BJ (cell line): ENCODE results near the gene RORC. TPM values are rescaled to one million over a fixed set of nuclear protein-coding genes. Genes with fewer than 3 reads are reported as not detected.

Source experiments
- CTCF ChIA-PET: fragments of 350-600 bp; formaldehyde crosslinking; extraction: SDS; loops from one replicate; lab custom pipeline; 2021; ENCODE audit warnings: antibody characterized with exemption, inconsistent platforms; lab: Yijun Ruan, JAX
- POLR2A ChIA-PET: fragments of 300-600 bp; sonication (Branson Sonifier 250); formaldehyde crosslinking; extraction: SDS; loops from one replicate; lab custom pipeline; 2021; ENCODE audit warnings: antibody characterized with exemption; lab: Charles Lee
- DNase-seq: peaks from one replicate; pipeline ENCODE4 v3.0.0-alpha.2; 2011; ENCODE audit warnings: low read depth
- H3K27me3 ChIP-seq: 2 replicates; pipeline ENCODE4 v1.6.0; 2011; ENCODE audit warnings: low read length; ENCODE audit not compliant: control insufficient read depth, insufficient read depth
- H3K36me3 ChIP-seq: 2 replicates; pipeline ENCODE4 v1.5.1; 2011; ENCODE audit warnings: low read length; ENCODE audit not compliant: control insufficient read depth, insufficient read depth
- H3K4me3 ChIP-seq: 2 replicates; pipeline ENCODE4 v1.5.1; 2011; ENCODE audit warnings: low read depth, mild to moderate bottlenecking, control low read depth, low read length
- polyA plus RNA-seq: library from polyadenylated mRNA; depleted of rRNA; stranded (reverse); fragments of >200 nt; gene quantifications from 2 replicates; pipeline ENCODE4 v1.2.3, GENCODE V29; 2011; rRNA removed
- small RNA-seq: library from RNA; depleted of rRNA; stranded (forward); fragments of <200 nt; gene quantifications from one replicate; pipeline ENCODE3, GENCODE V24; 2012; ENCODE audit warnings: low replicate concordance, low read depth; ENCODE audit not compliant: insufficient read length
- TF ChIP-seq, protein P1 (sequence below): IDR thresholded peaks from 2 replicates; pipeline ENCODE4 v1.5.1; 2011; ENCODE audit warnings: low read depth, mild to moderate bottlenecking, control low read depth, inconsistent platforms, low read length, moderate library complexity; ENCODE audit not compliant: insufficient read depth

Gene RORC
- polyA plus RNA-seq, 1 experiment = not detected

DNA sequence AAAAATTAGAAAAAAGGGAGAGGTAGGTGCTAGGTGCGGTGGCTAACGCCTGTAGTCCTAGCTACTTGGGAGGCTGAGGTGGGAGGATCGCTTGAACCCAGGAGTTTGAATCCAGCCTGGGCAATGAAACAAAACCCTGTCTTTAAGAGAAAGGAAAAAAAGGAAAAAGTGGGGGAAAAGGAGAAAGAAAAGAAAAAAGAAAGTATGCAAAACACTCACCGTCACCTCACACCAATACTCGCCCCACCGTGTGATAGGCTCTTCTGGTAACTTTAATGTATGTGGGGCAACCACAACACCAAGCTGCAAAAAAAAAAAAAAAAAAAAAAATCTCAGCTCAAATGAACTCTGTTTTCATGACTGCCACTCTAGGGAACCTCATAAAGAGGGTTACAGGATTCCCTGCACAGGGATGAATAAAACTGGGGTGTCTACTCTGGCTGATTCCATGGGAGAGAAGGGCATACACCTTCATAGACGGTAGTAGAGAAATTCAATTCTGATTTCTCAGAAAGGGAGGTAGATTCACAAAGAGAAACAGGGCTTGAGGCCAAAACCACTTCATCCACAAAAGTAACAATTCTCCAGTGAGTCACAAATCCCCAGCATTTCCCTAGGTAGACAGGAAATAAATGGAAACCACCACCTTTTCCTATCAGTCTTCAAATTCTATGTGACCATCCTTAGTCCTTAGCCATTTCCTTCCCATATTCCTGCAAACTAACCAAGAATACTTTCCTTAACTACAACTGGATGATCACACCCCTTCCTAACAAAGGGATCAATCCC lies 70.8 kb downstream of the RORC start:
- CTCF ChIA-PET = interaction anchor here (1.0 kb wide), 1 partner anchor 226 kb away, joined by 3 read pairs; no protein-coding TSS in a partner anchor
- no peak for DNase-seq

DNA sequence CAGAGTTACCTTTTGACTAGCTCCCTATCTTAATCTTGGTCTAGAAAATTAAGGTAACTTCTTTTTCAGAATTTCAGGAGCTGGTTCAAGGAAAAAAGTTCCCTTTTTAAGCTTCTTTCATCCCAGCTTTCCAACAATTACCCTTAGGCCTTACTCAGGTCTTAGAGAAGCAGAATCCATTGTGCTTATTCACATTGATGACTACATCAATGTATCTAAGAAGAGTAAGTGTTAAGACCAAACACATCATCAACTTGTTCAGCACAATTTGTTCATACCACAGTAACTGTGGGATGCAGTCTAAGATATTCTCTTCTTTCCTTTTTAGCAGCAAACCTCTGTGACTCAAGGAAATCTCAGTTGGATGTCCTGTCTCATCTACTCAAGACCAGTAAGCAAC lies 72.4 kb downstream of the RORC start:
- Histone ChIP-seq H3K36me3 (peaks cover 7% of the 10 kb centered on the region), H3K4me3 (no peak overlapping the region), H3K27me3 (no peaks in the 10 kb centered on the region)
- CTCF ChIA-PET = no interaction called here
- POLR2A ChIA-PET = interaction anchor here (0.6 kb wide), 1 partner anchor 343 kb away, joined by 19 read pairs; no protein-coding TSS in a partner anchor
- TF ChIP-seq, protein P1, sequence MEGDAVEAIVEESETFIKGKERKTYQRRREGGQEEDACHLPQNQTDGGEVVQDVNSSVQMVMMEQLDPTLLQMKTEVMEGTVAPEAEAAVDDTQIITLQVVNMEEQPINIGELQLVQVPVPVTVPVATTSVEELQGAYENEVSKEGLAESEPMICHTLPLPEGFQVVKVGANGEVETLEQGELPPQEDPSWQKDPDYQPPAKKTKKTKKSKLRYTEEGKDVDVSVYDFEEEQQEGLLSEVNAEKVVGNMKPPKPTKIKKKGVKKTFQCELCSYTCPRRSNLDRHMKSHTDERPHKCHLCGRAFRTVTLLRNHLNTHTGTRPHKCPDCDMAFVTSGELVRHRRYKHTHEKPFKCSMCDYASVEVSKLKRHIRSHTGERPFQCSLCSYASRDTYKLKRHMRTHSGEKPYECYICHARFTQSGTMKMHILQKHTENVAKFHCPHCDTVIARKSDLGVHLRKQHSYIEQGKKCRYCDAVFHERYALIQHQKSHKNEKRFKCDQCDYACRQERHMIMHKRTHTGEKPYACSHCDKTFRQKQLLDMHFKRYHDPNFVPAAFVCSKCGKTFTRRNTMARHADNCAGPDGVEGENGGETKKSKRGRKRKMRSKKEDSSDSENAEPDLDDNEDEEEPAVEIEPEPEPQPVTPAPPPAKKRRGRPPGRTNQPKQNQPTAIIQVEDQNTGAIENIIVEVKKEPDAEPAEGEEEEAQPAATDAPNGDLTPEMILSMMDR = no peak
- no peak for DNase-seq

More for the DNA sequence above, 70.8 kb downstream of the RORC start:
- no peak overlapping the region for H3K4me3 ChIP-seq
- TF ChIP-seq, protein P1 = no peak
- H3K36me3 ChIP-seq = peaks cover 7% of the 10 kb centered on the region
- POLR2A ChIA-PET = no interaction called here
- no peaks in the 10 kb centered on the region for H3K27me3 ChIP-seq

DNA sequence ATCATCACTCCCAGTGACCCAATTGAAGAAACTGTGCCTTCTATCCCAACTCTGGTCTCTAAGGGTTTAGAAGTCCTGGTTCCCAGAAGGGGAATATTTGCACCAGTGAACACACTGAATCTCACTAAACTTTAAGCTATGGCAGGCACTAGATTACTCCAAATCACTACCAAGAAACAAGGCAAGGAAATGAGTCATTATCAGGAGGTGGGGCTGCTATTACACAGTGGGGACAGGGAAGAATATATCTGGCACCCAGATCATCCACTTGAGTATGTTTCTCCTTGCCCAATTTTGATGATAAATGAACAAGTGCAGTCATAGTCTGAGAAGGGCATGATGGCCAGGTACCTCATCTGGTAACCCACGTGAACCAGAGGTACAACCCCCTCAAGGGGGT lies 75.3 kb downstream of the RORC start:
- DNase-seq = no peak
- Histone ChIP-seq H3K36me3 (peaks cover 1% of the 10 kb centered on the region; the same call in 1 of the 2 replicates), H3K4me3 (no peak overlapping the region), H3K27me3 (no peaks in the 10 kb centered on the region)
- POLR2A ChIA-PET = no interaction called here
- CTCF ChIA-PET = interaction anchor here (0.6 kb wide), 1 partner anchor 18 kb away, joined by 3 read pairs; no protein-coding TSS in a partner anchor
- TF ChIP-seq, protein P1 = no peak

Small RNA genes within 50 kb of the gene (small RNA-seq; reads per million reads assigned to genes)
- not detected for gene RF00019

Other genes starting within 250 kb of the RORC start
- 7.0 and 10.4 TPM in 2 replicates for gene SNX27, start 219.8 kb downstream of the RORC start, polyA plus RNA-seq
- not detected in 2 replicates for gene CELF3, start 115.0 kb downstream of the RORC start, polyA plus RNA-seq
- not detected in 2 replicates for gene RIIAD1, start 110.3 kb downstream of the RORC start, polyA plus RNA-seq
- gene MRPL9, start 68.3 kb downstream of the RORC start, polyA plus RNA-seq = 89.6 and 105 TPM in 2 replicates
- 1.1 and 1.6 TPM in 2 replicates for gene TDRKH, start 41.3 kb downstream of the RORC start, polyA plus RNA-seq
- gene LINGO4, start 26.4 kb downstream of the RORC start, polyA plus RNA-seq = not detected in 2 replicates
- not detected in 2 replicates for gene C2CD4D, start 8.0 kb upstream of the RORC start, polyA plus RNA-seq
- gene THEM5, start 21.9 kb upstream of the RORC start, polyA plus RNA-seq = not detected in 2 replicates
- gene THEM4, start 77.7 kb upstream of the RORC start, polyA plus RNA-seq = 11.7 and 17.2 TPM in 2 replicates
- gene S100A10, start 162.1 kb upstream of the RORC start, polyA plus RNA-seq = 40.3 and 88.4 TPM in 2 replicates
- 1,269 and 1,278 TPM in 2 replicates for gene S100A11, start 205.2 kb upstream of the RORC start, polyA plus RNA-seq